GM21381 (cell line): ENCODE results near the gene SLC2A4.
"Not testable (repeated sequence)": the region's sequence is repeated elsewhere in the genome, so short reads cannot be mapped to it uniquely, and the experiment has no call there.

Experiments
- ATAC-seq: cut with Tn5 transposase; IDR thresholded peaks from one replicate; pipeline ENCODE4 v1.9.1; 2021; ENCODE audit warnings: mild to moderate bottlenecking, moderate library complexity; ENCODE audit not compliant: unreplicated experiment

The SLC2A4 gene

DNA sequence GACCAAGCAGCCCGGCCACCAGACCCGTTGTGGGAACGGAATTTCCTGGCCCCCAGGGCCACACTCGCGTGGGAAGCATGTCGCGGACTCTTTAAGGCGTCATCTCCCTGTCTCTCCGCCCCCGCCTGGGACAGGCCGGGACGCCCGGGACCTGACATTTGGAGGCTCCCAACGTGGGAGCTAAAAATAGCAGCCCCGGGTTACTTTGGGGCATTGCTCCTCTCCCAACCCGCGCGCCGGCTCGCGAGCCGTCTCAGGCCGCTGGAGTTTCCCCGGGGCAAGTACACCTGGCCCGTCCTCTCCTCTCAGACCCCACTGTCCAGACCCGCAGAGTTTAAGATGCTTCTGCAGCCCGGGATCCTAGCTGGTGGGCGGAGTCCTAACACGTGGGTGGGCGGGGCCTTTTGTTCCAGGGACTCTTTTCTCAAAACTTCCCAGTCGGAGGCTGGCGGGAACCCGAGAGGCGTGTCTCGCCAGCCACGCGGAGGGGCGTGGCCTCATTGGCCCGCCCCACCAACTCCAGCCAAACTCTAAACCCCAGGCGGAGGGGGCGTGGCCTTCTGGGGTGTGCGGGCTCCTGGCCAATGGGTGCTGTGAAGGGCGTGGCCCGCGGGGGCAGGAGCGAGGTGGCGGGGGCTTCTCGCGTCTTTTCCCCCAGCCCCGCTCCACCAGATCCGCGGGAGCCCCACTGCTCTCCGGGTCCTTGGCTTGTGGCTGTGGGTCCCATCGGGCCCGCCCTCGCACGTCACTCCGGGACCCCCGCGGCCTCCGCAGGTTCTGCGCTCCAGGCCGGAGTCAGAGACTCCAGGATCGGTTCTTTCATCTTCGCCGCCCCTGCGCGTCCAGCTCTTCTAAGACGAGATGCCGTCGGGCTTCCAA, at the start of gene SLC2A4:
TSS of gene SLC2A4 (plus strand) at position 645 of the 879 bp plus-strand sequence. CDS start at position 862, 217 bp downstream.
- peak; percentile 63 for ATAC-seq

DNA sequence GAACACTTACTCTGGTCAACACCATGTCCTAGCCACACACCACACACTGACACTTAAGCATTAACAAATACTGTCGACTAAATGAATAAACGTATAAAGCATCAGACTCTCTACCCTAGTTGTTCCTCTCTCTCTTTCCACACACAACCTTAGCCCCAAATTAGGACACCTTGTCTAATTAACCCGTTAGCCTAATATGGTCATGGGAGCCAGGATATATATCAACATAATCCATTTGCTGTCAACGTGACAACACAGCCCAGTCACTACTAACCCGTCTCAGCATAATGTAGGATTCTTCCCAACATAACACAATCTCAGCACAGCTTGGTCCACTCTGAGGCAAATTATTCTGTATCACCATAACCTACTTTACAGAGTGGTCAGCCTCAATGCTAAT, 49.4 kb upstream of the SLC2A4 start:
- ATAC-seq, result no peak

DNA sequence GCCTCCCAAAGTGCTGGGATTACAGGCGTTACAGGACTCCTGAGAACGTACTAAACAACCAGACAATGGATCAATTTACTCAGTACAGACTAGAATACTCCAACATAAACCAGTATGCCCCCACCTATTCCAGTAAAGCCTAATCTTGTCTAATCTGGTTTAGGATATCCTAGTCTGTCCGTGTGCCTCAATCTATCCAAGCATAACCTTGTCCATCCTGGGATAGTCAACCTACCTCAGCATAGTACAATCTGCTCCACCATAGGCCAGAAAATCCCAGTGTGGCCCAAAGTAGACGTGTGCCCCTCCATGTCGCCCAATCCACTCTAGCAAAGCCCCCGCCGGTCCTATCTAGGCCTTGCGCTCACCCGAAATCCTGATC, 47.8 kb upstream of the SLC2A4 start:
- ATAC-seq, result no peak

DNA sequence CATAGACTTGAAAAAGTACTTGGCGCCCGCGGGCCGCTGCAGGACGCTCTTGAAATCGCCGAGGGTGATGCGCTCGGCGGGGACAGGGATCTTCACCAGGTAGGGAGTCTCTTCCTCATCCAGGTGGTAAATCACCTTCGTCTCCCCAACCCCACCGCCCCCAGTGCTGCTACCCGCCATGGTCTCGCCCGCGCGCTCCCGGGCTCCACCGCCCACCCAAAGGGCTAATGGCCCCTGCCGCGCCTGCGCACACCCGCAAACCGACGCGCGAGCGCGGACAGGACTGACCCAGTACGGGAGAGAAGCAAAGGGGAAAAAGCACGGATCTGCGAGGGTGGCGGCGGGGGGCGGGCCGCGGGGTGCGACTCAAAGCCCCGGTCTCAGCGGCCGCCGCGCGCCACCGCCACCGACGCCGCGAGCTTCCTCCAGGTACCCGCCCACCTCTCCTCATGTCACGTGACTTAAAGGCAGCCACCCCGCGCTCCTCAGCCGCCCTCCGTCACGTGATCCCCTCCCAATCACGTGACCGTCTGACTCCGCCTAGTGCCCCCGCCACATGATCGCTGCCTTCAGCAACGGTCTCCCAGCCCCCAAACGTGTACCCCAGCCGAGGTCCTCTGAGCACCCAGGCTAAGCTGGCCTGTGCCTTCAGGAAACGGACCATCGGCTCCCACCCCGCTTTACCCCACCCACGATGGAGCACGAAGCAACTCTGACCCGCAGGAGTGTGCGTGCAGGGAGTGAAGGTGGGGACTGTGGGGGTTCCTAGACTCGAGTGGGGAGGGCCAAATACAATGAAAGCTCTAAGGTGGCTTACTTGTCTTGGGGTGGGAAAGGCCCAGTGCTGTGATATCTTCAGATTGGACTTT, 47.2 kb upstream of the SLC2A4 start, which contains the start of gene DVL2:
TSS of gene DVL2 (minus strand) at position 435 of the 869 bp plus-strand sequence. CDS start at position 180, 255 bp downstream.
- peak; percentile 63 for ATAC-seq

DNA sequence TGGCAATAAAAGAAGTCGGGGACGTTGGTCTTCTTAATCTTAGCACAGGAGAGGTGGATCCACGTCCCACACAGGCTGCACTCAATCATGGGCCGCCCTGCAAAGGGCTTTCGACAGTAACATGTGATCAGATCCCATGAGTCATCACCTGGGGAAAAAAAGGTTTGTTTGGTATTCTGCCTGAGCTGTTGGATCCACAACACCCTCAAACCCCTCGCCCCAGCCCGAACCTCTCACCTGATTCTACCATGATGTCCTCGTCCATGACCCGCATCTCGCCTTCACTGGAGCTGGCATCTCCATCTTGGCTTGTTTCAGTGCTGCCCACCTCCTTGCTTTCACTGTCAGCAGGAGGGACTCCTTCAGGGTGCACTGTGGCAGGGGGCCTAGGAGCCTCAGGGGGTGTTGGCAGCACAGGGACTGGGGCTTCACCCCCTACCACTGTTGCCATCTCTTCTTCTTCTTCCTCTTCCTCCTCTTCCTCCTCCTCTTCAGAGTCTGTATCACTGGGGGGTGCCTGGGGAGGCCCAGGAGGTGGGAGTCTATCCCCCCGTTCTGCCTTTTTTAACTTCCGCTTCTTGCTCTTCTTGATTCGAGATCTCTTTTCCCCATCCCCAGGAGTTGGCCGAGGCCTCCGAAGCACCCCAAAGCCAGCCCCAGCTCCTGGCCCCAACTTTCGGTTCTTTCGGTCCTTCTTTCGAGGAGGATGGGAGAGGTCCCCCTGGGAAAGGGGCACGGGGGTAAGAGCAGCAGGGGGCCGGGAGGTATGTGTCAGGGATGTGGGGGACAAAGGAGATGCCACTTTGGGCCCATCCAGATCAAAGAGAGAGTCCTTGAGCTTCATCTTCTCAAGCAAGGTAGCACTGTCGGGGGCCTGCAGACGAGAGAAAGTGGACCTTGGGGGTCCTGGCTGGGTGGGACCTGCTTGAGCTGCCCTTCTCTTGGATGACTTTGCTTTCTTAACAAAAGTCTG, 45.5 kb upstream of the SLC2A4 start:
- no peak for ATAC-seq

DNA sequence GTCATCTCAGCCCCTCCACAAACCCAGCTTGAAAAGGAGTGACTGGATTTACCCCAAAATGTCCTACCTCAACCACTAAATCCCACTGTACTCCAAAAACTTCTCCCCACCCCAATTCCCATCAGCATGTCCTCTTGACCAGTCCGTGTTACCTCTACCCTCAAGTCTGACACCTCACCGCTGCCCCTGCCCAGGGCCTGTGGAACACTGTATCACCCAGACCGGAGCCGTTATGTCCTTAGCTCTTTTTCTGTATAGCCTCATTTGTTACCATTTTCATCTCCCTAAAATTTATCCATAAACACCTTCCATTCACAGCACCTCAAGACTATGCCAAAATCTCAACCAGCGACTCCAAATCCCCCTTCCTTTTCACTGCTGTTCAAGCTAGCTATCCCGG, 44.7 kb upstream of the SLC2A4 start:
- no peak for ATAC-seq

DNA sequence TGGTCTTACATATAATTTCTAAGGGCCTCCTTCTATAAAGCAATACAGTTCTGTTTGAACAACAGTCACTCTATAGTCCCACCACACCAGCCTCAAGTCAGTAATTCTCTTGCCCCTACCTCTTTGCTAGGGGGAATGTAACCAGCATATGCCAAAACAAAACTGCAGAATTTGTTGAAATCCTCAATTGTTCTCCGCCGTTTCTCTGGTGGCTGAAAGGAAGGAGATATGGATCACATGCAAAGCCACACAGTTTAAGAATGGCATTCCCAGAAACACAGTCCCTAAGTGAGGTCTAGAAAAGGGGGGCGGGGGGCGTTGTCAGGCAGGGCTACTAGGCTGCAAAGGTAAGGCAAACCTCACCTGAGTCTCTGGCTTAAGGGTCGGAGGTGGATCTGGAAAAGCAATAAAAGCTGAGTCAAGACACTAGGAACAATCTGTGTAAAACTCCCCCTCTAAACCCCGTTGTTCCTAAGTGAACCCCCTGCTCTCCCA, 44.2 kb upstream of the SLC2A4 start:
- no peak for ATAC-seq

DNA sequence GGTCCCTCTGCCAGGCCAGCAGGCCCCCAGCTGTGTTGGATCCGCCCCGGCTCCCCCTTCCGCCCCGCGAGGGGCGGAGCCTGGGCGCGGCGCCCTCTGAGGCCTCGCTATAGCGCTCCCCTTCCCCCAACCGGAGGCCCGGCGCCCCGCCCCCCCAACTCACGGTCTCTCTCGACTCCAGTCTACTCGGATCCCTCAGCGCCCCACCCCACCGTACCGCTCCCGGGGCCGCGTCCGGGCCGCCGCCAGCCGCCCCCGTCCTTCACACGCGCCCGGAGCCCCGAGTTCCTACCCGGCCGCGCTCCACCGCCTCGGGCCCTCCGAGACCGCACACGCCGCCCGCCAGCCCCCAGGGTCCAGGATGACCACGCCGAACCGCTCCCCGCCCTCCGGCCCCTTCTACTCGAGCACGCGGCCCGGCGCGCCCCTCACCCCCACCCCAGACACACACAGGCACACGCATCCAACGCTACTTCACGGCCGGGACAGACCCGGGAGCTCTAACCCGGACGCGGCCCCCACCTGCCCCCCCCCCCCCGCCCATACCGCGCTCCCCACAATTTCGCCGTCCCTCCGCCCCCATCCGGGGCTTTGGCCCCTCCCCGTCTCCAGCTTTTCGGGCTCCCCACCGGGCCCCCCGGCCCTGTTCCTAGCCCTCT, 43.6 kb upstream of the SLC2A4 start:
- ATAC-seq, result no peak

DNA sequence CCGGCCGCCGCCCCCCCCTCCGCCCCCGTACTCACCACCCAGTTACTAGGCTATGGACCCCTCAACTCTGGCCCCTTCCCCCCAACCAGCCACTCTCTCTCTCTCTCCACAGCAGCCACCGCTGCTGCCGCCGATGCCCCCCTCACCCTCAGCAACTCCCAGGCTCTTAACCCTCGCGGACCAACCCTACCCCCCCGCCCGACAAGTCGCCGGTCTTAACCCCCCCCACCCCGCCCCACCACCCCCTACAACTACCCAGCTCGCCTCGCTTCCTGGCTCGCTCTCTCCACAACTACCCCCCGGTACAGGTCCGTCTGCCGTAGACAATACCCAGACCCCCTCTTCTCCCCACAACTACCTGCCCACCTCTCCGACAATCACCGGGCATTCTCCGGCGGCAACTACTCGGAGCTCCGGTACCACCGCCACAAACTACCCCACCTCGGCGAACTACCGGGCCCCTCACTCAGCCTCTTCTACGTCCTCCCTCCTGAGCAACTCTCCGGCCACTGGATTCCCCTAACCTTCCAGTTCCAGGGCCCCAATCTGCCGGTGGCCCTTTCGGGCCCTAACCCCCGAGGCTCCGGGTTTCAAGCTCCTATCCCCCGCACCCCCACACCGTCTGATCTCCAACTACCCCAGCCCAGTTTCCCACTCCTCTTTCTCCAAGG, 43.0 kb upstream of the SLC2A4 start:
- ATAC-seq, result no peak

DNA sequence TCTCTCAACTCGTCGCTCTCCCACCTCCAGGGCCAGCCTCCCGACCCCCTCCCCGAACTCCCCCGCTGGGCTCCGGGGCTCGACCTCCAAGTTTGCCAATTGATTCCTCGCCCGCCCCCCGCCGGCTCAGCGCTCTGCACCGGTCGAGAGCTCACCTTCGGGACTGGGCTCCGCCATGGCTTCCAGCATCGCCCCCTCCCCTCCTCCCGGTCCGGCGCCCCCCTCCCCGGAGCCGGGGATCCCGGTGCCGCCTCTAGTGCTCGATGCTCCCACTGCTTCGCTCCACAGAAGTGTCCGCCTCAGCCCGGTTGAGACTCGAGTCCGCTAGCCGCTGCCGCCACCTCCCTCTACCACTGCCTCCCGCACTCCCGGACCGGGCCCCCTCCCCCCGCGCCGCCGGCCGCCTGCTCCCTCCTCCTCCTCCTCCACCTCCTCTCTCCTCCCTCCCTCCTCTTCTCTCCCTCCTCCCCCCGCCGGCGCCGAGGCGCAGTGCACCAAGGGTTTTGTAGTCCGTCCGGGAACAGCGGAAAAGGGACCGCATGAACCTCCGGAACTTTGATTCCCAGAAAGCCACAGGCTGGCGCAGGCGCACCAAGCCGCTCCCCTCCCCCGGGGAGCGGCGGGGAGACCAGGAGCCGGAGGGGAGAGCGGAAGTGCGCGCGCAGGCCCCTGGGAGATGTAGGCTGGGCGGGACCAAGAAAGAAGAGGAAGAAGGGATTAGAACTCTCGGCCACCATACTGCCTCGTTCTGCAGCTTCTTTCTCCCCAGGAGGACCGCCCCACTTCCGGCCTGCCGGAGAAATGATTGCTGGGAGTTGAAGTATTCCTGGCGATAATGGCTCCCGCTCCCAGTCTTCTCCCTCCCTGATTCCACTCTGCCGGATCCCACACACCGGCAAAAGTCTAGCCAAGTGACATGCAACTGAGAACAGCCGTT, 42.2 kb upstream of the SLC2A4 start, which contains the start of gene PHF23:
TSS of gene PHF23 (minus strand) at position 367 of the 937 bp plus-strand sequence. CDS start at position 189, 178 bp downstream.
- peak; percentile 54 for ATAC-seq

DNA sequence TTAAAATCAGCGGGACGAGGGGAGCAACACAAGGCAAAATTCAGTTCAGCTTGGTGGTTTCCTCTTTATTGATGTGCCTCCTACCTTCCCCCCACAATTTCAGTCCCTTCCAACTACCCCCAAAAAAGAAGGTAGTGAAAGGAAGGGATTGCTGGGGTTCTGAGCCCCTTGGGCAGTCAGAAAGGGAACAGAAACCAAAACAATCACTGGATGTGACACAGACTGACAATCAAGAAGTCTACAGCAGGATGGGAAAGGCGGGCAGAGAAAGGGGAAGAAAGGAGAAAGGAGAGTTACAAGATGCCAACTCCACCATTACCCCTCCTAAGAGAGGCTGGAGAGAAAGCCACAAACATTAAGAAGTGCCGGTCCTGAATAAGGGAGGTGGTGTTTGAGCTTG, 41.1 kb upstream of the SLC2A4 start:
- no peak for ATAC-seq

DNA sequence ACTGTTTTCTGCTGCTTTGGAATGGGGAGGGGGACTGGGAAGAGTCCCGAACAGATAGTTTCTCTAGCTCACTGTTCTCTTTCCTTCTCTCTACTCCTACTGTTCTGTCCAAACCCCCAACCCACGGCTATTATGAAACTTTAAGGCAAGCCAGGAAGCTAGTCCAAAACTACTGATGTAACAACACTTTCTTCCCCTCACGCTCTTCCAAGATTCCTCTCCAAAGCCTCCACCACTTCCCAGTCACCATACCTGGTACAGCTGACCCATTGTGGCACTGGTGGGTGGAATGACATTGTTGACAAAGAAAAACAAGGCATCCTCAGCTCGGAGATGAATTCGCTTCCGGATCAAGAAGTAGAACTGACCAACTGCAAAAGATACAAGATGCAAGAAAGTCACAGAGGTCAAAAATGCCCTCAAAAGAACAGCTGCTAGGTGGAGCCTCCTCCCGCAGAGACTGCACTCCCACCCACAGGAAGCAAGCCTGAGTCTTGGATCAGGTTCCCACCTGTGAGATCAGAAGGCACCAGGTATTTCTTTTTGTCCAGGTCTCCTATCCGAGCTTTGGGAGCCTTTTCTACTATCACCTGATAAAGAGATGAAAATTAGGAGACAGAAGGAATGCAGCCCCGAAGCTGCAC, 40.3 kb upstream of the SLC2A4 start:
- no peak for ATAC-seq

DNA sequence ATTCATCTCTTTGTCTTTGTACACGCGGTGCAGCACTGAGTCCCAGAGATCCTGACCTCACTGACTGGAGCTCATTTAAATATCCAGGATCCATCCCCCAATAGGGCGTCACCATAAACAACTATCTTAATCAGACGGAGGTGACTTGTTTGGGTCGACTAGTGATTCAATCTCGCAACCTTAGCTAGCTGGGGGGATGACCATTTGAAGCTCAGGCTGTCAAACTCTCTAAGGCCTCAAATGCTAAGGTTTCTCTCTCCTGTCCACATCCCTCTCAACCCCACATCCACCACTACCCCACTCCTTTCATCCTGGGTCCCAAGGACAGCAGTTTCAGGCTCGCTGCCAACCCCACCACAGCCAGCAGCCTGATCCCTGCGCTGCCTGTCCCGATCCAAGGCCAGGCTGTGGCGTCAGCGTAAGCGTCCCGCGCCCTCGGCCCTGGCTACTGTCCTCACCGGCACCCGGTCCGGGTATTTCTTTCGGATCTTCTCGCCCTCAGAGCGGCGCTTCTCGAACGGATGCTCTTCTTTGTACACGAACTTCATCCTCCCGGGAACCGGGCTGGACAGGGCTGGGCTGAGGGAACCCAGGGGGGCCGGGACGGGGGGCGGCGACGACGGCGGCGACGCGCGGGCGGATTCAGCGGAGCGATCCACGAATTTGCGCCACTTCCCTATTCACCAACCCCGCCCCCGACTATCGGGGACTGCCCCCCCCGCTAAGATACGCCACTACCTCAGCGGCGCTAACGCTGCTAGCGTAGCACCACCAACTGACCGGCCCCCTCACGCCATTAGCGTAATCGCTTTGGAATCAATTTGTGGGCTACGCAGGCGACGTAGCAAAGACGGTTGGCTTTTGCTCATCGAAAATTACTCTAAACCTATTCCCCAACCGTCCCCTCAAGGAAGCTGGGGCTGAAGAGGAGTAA, 39.5 kb upstream of the SLC2A4 start, which contains the start of gene GABARAP:
TSS of gene GABARAP (minus strand) at position 667 of the 934 bp plus-strand sequence. CDS start at position 548, 119 bp downstream.
- ATAC-seq, result peak; percentile 27

DNA sequence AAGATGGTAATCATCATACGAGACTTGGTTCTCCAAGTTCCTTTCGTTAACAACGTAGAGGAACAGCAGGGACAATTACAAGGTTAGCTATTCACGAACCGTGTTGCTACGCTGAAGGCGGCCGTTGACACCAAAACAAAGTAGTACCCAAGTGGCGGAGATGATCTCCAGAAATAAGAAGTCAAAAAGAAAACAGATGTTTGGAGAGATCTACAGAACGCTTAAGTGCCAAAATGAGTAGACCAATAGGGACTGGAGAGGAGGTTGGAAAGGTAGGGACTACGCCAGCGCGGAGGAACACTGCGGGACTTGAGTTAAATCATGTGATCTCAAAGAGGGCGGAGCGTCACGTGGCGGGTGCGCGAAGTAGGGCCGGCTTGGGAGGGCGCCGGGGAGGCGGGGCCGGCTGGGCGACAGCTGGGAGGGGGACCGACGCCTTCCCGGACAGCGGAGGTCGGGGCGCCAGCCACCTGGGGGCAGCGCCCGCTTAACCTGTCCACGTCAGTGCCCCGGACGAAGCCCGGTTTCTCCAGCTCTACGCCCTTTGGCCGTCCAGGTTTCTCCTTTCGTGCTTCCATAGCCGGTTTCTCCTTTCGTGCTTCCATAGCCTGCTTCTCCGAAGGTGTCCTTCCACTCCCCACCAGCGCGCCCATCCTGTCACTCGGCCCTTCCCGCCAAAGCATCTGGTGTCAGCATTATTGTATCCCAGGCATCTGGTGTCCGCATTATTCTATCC, 38.6 kb upstream of the SLC2A4 start:
- peak; percentile 44 for ATAC-seq

DNA sequence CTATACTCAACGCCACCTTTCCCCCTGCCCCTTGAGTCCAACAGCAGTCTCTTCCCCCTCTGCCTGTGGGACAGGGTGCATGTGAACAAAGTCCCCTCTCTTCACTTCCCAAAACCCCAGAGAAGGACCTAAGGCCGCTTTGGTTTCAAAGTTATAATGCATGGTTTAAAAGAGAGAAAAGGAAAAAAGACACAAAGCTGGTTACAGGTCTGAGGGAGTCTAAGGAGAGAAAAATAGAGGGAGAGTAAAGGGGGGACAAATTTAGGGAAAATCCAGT, 38.1 kb upstream of the SLC2A4 start:
- ATAC-seq, result no peak

DNA sequence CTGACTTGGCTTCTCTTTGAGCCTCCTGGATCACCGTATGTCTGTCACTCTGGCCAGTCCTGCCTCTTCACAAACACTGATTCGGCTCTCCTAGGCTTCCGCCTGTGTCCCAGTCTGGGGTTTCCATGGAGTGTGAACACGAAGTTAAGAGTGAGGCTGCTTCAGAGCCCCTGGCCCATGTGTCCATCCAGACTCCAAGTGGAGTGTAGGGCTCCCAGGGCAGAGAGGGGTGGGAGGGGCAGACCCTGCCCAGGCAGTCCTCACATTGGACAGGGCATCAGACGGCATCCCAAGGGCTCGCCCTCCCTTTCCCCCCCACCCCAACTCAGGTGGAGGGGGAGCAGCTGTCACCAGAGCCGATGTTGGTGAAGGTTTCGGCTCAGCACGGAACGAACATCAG, 37.7 kb upstream of the SLC2A4 start:
- ATAC-seq, result not testable (repeated sequence)
